Fibroblast of skin of right quadriceps (primary cell): ENCODE data around the gene GLE1.
A peak's percentile ranks its signal among the peaks of the same experiment; 100 is the strongest.
"Not testable (repeated sequence)": the region's sequence is repeated elsewhere in the genome, so short reads cannot be mapped to it uniquely, and the experiment has no call there.

Experiments
- DNase-seq: peaks from one replicate; pipeline ENCODE4 v3.0.0-alpha.2; 2013

The GLE1 gene

GRCh38 chr9:128497824-128498610 lies 6.5 kb upstream of the GLE1 start:
- DNase-seq = no peak

GRCh38 chr9:128498911-128499310 lies 5.6 kb upstream of the GLE1 start:
- no peak for DNase-seq

GRCh38 chr9:128499920-128500319 lies 4.6 kb upstream of the GLE1 start:
- DNase-seq = no peak

GRCh38 chr9:128503415-128503825 lies 1.1 kb upstream of the GLE1 start:
- peak; percentile 89 for DNase-seq

- DNase-seq = no peak
These were observed 649 bp upstream of the GLE1 start for GRCh38 chr9:128503870-128504269.

- DNase-seq = peak; percentile 45
These were observed 871 bp downstream of the GLE1 start for GRCh38 chr9:128505414-128505765.

GRCh38 chr9:128505906-128506305 lies 1.4 kb downstream of the GLE1 start:
- DNase-seq = not testable (repeated sequence)

GRCh38 chr9:128512820-128513219 lies 8.3 kb downstream of the GLE1 start:
- no peak for DNase-seq

GRCh38 chr9:128521956-128522355 lies 17.4 kb downstream of the GLE1 start:
- DNase-seq = no peak

GRCh38 chr9:128523199-128523925 lies 18.8 kb downstream of the GLE1 start:
- peak; percentile 40 for DNase-seq

- no peak for DNase-seq
These were observed 22.2 kb downstream of the GLE1 start for GRCh38 chr9:128526720-128527119.

- DNase-seq = peak; percentile 15
These were observed 24.1 kb downstream of the GLE1 start for GRCh38 chr9:128528445-128529160.

- no peak for DNase-seq
These were observed 24.7 kb downstream of the GLE1 start for GRCh38 chr9:128529191-128529590.

GRCh38 chr9:128532581-128532980 lies 28.1 kb downstream of the GLE1 start:
- DNase-seq = no peak

GRCh38 chr9:128540634-128541360 lies 36.3 kb downstream of the GLE1 start:
- DNase-seq = no peak

- no peak for DNase-seq
These were observed 42.0 kb downstream of the GLE1 start for GRCh38 chr9:128546504-128546903.

GRCh38 chr9:128548876-128549275 lies 44.4 kb downstream of the GLE1 start:
- no peak for DNase-seq

GRCh38 chr9:128550226-128550625 lies 45.7 kb downstream of the GLE1 start:
- DNase-seq = no peak

- peak; percentile 46 for DNase-seq
These were observed 46.5 kb downstream of the GLE1 start for GRCh38 chr9:128550770-128551656.

- DNase-seq = no peak
These were observed 47.2 kb downstream of the GLE1 start for GRCh38 chr9:128551657-128552152.

GRCh38 chr9:128552153-128552743 lies 47.7 kb downstream of the GLE1 start, which contains the start of gene SPTAN1:
SPTAN1 (plus strand) TSS chr9:128552587; CDS start chr9:128566741, 14,154 bp downstream.
- DNase-seq = peak; percentile 90
